Astrocyte (in vitro differentiated cells and primary cell): ENCODE measurements around the gene RIPOR2.

Experiments used
- EZH2 ChIP-seq: IDR thresholded peaks from 2 replicates; pipeline ENCODE4 v1.6.1; 2012; ENCODE audit warnings: mild to moderate bottlenecking, low read length, inconsistent platforms; ENCODE audit not compliant: insufficient read depth
- TF ChIP-seq, protein P1 (sequence below): IDR thresholded peaks from 2 replicates; pipeline ENCODE4 v1.5.1; 2011; ENCODE audit warnings: low read depth, mild to moderate bottlenecking, inconsistent platforms, low read length, moderate library complexity; ENCODE audit not compliant: insufficient read depth

- TF ChIP-seq, protein P1, sequence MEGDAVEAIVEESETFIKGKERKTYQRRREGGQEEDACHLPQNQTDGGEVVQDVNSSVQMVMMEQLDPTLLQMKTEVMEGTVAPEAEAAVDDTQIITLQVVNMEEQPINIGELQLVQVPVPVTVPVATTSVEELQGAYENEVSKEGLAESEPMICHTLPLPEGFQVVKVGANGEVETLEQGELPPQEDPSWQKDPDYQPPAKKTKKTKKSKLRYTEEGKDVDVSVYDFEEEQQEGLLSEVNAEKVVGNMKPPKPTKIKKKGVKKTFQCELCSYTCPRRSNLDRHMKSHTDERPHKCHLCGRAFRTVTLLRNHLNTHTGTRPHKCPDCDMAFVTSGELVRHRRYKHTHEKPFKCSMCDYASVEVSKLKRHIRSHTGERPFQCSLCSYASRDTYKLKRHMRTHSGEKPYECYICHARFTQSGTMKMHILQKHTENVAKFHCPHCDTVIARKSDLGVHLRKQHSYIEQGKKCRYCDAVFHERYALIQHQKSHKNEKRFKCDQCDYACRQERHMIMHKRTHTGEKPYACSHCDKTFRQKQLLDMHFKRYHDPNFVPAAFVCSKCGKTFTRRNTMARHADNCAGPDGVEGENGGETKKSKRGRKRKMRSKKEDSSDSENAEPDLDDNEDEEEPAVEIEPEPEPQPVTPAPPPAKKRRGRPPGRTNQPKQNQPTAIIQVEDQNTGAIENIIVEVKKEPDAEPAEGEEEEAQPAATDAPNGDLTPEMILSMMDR = no peak
- no peak for TF ChIP-seq EZH2
Observed at GRCh38 chr6:24847402-24847801, 88.4 kb downstream of the RIPOR2 start.
